Endothelial cell of umbilical vein (primary cell): ENCODE data around the gene ZNF446. TPM values are rescaled to one million over a fixed set of nuclear protein-coding genes. Genes with fewer than 3 reads are reported as not detected.

Experiments
- BruUV-seq: library from RNA; stranded (reverse); fragments of 400-500 nt; replicated peaks from 2 replicates; lab custom pipeline; 2021; lab: Mats Ljungman, UMichigan
- CTCF ChIA-PET: fragments of 300-600, 350-600 bp; sonication (Branson Sonifier 250); formaldehyde crosslinking; loops from one replicate; lab custom pipeline; 2021; ENCODE audit warnings: antibody characterized with exemption, inconsistent platforms; lab: Charles Lee
- POLR2A ChIA-PET: fragments of 300-600, 350-600 bp; sonication (Branson Sonifier 250); formaldehyde crosslinking; loops from one replicate; lab custom pipeline; 2021; ENCODE audit warnings: antibody characterized with exemption, inconsistent platforms; lab: Charles Lee
- DNase-seq: peaks from one replicate; pipeline ENCODE4 v3.0.0-alpha.2; 2011; ENCODE audit warnings: low read depth, low spot score
- FAIRE-seq: peaks from 2 replicates; lab custom pipeline; 2011; peaks lifted over from hg19 to GRCh38; lab: Jason Lieb, UNC
- H2AFZ ChIP-seq: 2 replicates; pipeline ENCODE4 v1.6.0; 2012; ENCODE audit warnings: low read depth, low read length, control low read depth, inconsistent platforms
- H3K27ac ChIP-seq: 2 replicates; pipeline ENCODE4 v1.5.1; 2011; ENCODE audit warnings: low read depth, mild to moderate bottlenecking, control low read depth, low read length, moderate library complexity; ENCODE audit not compliant: insufficient read depth
- H3K27me3 ChIP-seq, 2 experiments: 2 replicates each; pipeline versions ENCODE4 v1.6.0 to v1.6.1; 2011; ENCODE audit warnings: low read length in 2 of 2, mixed read lengths in 1 of 2; ENCODE audit not compliant: control insufficient read depth in 2 of 2, insufficient read depth in 2 of 2
- H3K36me3 ChIP-seq, 2 experiments: 2 replicates in 1 of 2; 3 replicates in 1 of 2; pipeline ENCODE4 v1.5.1; 2011; ENCODE audit warnings: low read length in 2 of 2, mild to moderate bottlenecking in 1 of 2, moderate library complexity in 1 of 2; ENCODE audit not compliant: control insufficient read depth in 2 of 2, insufficient read depth in 2 of 2; ENCODE audit errors: extremely low read depth in 1 of 2
- H3K4me1 ChIP-seq: 3 replicates; pipeline ENCODE4 v1.5.1; 2011; ENCODE audit warnings: mild to moderate bottlenecking, low read length; ENCODE audit not compliant: control insufficient read depth, insufficient read depth; ENCODE audit errors: extremely low read depth
- H3K4me2 ChIP-seq: 2 replicates; pipeline ENCODE4 v1.6.1; 2011; ENCODE audit warnings: low read length, control low read depth, mixed read lengths; ENCODE audit not compliant: insufficient read depth
- H3K4me3 ChIP-seq, 3 experiments: fragments of 200-600 bp in 1 of 3; sonication (generic), shearing (Covaris generic) in 1 of 3; replicated peaks in 1 of 3; 2 replicates each; pipeline ENCODE4 v1.5.1; 2011 to 2016; ENCODE audit warnings: control low read depth in 3 of 3, low read length in 3 of 3, mild to moderate bottlenecking in 2 of 3, inconsistent platforms in 1 of 3, low read depth in 1 of 3, moderate library complexity in 1 of 3; ENCODE audit not compliant: insufficient read depth in 1 of 3
- H3K79me2 ChIP-seq: 2 replicates; pipeline ENCODE4 v1.6.0; 2012; ENCODE audit warnings: low read length, inconsistent platforms; ENCODE audit not compliant: control insufficient read depth, insufficient read depth
- H3K9ac ChIP-seq: replicated peaks from 2 replicates; pipeline ENCODE3; 2011; ENCODE audit warnings: low read length, control low read depth; ENCODE audit not compliant: insufficient read depth; ENCODE audit errors: extremely low read depth
- H3K9me1 ChIP-seq: replicated peaks from 3 replicates; pipeline ENCODE4 v1.6.0; 2011; ENCODE audit warnings: mild to moderate bottlenecking, low read length; ENCODE audit not compliant: control insufficient read depth, insufficient read depth; ENCODE audit errors: extremely low read depth
- H3K9me3 ChIP-seq: replicated peaks from 2 replicates; pipeline ENCODE4 v1.5.1; 2012; ENCODE audit warnings: low read length, inconsistent platforms; ENCODE audit not compliant: control insufficient read depth, insufficient read depth
- H4K20me1 ChIP-seq: replicated peaks from 2 replicates; pipeline ENCODE3; 2011; ENCODE audit warnings: mild to moderate bottlenecking, low read length; ENCODE audit not compliant: control insufficient read depth, insufficient read depth; ENCODE audit errors: extremely low read depth
- CTCF ChIP-seq, 2 donors: IDR thresholded peaks; 1 replicate in 1 of 2; 2 replicates in 1 of 2; pipeline ENCODE4 v1.5.1; 2011; ENCODE audit warnings: low read length in 2 of 2, mild to moderate bottlenecking in 2 of 2, moderate library complexity in 2 of 2, control low read depth in 1 of 2, inconsistent platforms in 1 of 2, low read depth in 1 of 2; ENCODE audit not compliant: insufficient read depth in 1 of 2; ENCODE audit errors: extremely low read depth in 1 of 2
- EZH2 ChIP-seq: IDR thresholded peaks from 2 replicates; pipeline ENCODE4 v1.6.1; 2012; ENCODE audit warnings: borderline replicate concordance, low read depth, mild to moderate bottlenecking, moderate library complexity, low read length, inconsistent platforms; ENCODE audit not compliant: severe bottlenecking
- FOS ChIP-seq: IDR thresholded peaks from 2 replicates; pipeline ENCODE4 v1.6.1; 2011; ENCODE audit warnings: mild to moderate bottlenecking, low read length, moderate library complexity, borderline replicate concordance; ENCODE audit not compliant: insufficient read depth
- MAX ChIP-seq: IDR thresholded peaks from 2 replicates; pipeline ENCODE4 v1.6.1; 2011; ENCODE audit not compliant: insufficient read depth, insufficient read length
- MYC ChIP-seq: IDR thresholded peaks from one replicate; pipeline ENCODE4 v1.6.1; 2011; ENCODE audit warnings: mild to moderate bottlenecking, low read depth, low read length
- POLR2A ChIP-seq: IDR thresholded peaks from 2 replicates; pipeline ENCODE4 v1.6.1; 2012; ENCODE audit warnings: low read depth, mild to moderate bottlenecking, control low read depth, low read length
- POLR2AphosphoS5 ChIP-seq: IDR thresholded peaks from 2 replicates; pipeline ENCODE4 v1.6.1; 2012; ENCODE audit warnings: low read depth, mild to moderate bottlenecking, control low read depth, low read length, moderate library complexity; ENCODE audit not compliant: insufficient read depth
- dilution Hi-C: fragments of 300-500 bp; cut with MboI; formaldehyde crosslinking; loops from one replicate; pipeline ENCODE4 v1.15.0; 2019; ENCODE audit warnings: low sequenced_read_pairs; ENCODE audit not compliant: extremely low pct_ligation_motif_present
- intact Hi-C: fragments of 100-400 bp; cut with micrococcal nuclease; formaldehyde crosslinking; loops from one replicate; pipeline ENCODE4 v1.10.0; 2022
- polyA plus RNA-seq, 4 experiments: library from polyadenylated mRNA; depleted of rRNA in 3 of 4; stranded (reverse) in 3 of 4; unstranded in 1 of 4; fragments of >200 nt; gene quantifications; 2 replicates each; pipeline versions ENCODE4 v1.2.1 to v1.2.3, GENCODE V29; 2011 to 2012; ENCODE audit warnings: missing spikeins in 1 of 4
- total RNA-seq: library from RNA; stranded (reverse); gene quantifications from 2 replicates; pipeline ENCODE4 v1.2.3, GENCODE V29; 2021

Gene ZNF446
- total and polyA plus RNA-seq, 2 donors (not counting 3 experiments of a cell fraction or from before 2014, with no cell fraction given): 7.0 to 8.3 TPM

- ChIA-PET POLR2A (interaction anchor here (0.8 to 1.6 kb wide), 3 partner anchors 30 to 62 kb away, joined by 4 to 6 read pairs (median 4); partner anchors contain the start of genes CHMP2A and TRIM28), CTCF (interaction anchor here (0.7 to 2.7 kb wide), 28 partner anchors 9 to 285 kb away, joined by 3 to 42 read pairs (median 5); partner anchors contain the start of genes CHMP2A, TRIM28, UBE2M and ZNF497)
- H3K4me3 ChIP-seq: peak overlapping the region in 2 of 3 experiments; percentile 8 to 27
- TF ChIP-seq POLR2A (peak; percentile 92), EZH2 (no peak), MYC (no peak), CTCF (IDR thresholded peaks at IDR 0.05; ENCODE audit: extremely low read depth in 1 of 2, insufficient read depth in 1 of 2, low read depth in 1 of 2, low read length in 2 of 2) (peak; percentile 89 to 96), FOS (no peak), MAX (peak; percentile 78), POLR2AphosphoS5 (peak; percentile 88)
- no peaks in the 10 kb centered on the region for H3K9me1 ChIP-seq
- BruUV-seq: TSS peak; percentile 5
- no peaks in the 10 kb centered on the region for H3K9me3 ChIP-seq
- dilution Hi-C loops (no loop called here), intact Hi-C loops (loop anchor here (1.0 kb wide), 1 partner anchor 67 kb away; no protein-coding TSS in a partner anchor)
- peak; percentile 89 for DNase-seq
- no peaks in the 10 kb centered on the region for H4K20me1 ChIP-seq
- no peak overlapping the region for H3K27ac ChIP-seq
- no peak overlapping the region for H3K9ac ChIP-seq
- no peaks in the 10 kb centered on the region for H3K27me3 ChIP-seq
- peak overlapping the region; percentile 48 for H3K4me2 ChIP-seq
- FAIRE-seq: peak; percentile 91
- peaks cover 12% of the 10 kb centered on the region for H3K4me1 ChIP-seq
- peaks cover 0 to 11% of the 10 kb centered on the region in 2 experiments for H3K36me3 ChIP-seq
- peaks cover 34% of the 10 kb centered on the region for H3K79me2 ChIP-seq
- peak overlapping the region; percentile 40 for H2AFZ ChIP-seq
Measured at GRCh38 chr19:58513694-58514563, 37.8 kb downstream of the ZNF446 start.
